Measurements from ENCODE around the gene KDSR. TPM values are rescaled to one million over a fixed set of nuclear protein-coding genes. Genes with fewer than 3 reads are reported as not detected.

The KDSR gene
- total RNA-seq, 4 donors from 2014 or later: 44.1 to 62.4 (median 54.8) TPM

- Histone ChIP-seq H3K9me3 (no peaks in the 10 kb centered on the region), H3K27me3 (no peaks in the 10 kb centered on the region), H3K27ac (peak overlapping the region in 3 of 4 donors; percentile 36 to 89 (median 81)), H3K4me3 (no peak overlapping the region), H3K4me1 (peaks cover 0 to 91% (median 47%) of the 10 kb centered on the region in 4 donors), H3K36me3 (no peaks in the 10 kb centered on the region)
- no peak for DNase-seq (ENCODE audit: low spot score in 2 of 2)
- WGBS, 2 donors: 39 to 46% methylated on average over 2 of the region's 2 CpGs
- TF ChIP-seq EP300 (IDR thresholded peaks at IDR 0.05) (no peak), CTCF (IDR thresholded peaks at IDR 0.05) (no peak), POLR2A (IDR thresholded peaks at IDR 0.05) (no peak)
These were observed 59.3 kb downstream of the KDSR start for GRCh38 chr18:63307551-63308200.

GRCh38 chr18:63306819-63307550 is 60.0 kb downstream of the KDSR start:
- WGBS, 2 donors: 53 to 69% methylated on average over 7 of the region's 7 CpGs
- H3K9me3 ChIP-seq: no peaks in the 10 kb centered on the region
- no peak for DNase-seq (ENCODE audit: low spot score in 2 of 2)
- H3K27me3 ChIP-seq: no peaks in the 10 kb centered on the region
- no peaks in the 10 kb centered on the region for H3K36me3 ChIP-seq
- peak overlapping the region in 2 of 4 donors; percentile 81 to 89 for H3K27ac ChIP-seq
- TF ChIP-seq EP300 (IDR thresholded peaks at IDR 0.05) (no peak), POLR2A (IDR thresholded peaks at IDR 0.05) (no peak), CTCF (IDR thresholded peaks at IDR 0.05) (no peak)
- H3K4me3 ChIP-seq: no peak overlapping the region
- peaks cover 0 to 91% (median 48%) of the 10 kb centered on the region in 4 donors for H3K4me1 ChIP-seq

- WGBS, 2 donors: 41 to 51% methylated on average over 6 of the region's 6 CpGs
These were observed 60.8 kb downstream of the KDSR start for GRCh38 chr18:63306249-63306648.

GRCh38 chr18:63303547-63303946 is 63.5 kb downstream of the KDSR start:
- peak overlapping the region in 3 of 4 donors; percentile 21 to 89 (median 81) for H3K27ac ChIP-seq
- H3K27me3 ChIP-seq: no peaks in the 10 kb centered on the region
- H3K4me1 ChIP-seq: peaks cover 0 to 96% (median 65%) of the 10 kb centered on the region in 4 donors
- no peaks in the 10 kb centered on the region for H3K9me3 ChIP-seq
- TF ChIP-seq EP300 (IDR thresholded peaks at IDR 0.05) (no peak), POLR2A (IDR thresholded peaks at IDR 0.05) (no peak), CTCF (IDR thresholded peaks at IDR 0.05) (no peak)
- no peaks in the 10 kb centered on the region for H3K36me3 ChIP-seq
- no peak overlapping the region for H3K4me3 ChIP-seq
- no peak for DNase-seq (ENCODE audit: low spot score in 2 of 2)
- WGBS, 2 donors: 76 to 80% methylated on average over 3 of the region's 3 CpGs

More at GRCh38 chr18:63306249-63306648, 60.8 kb downstream of the KDSR start:
- H3K4me1 ChIP-seq: peaks cover 0 to 91% (median 48%) of the 10 kb centered on the region in 4 donors
- no peak overlapping the region for H3K4me3 ChIP-seq
- no peak for DNase-seq (ENCODE audit: low spot score in 2 of 2)
- no peaks in the 10 kb centered on the region for H3K36me3 ChIP-seq
- no peaks in the 10 kb centered on the region for H3K27me3 ChIP-seq
- peak overlapping the region in 3 of 4 donors; percentile 17 to 89 (median 81) for H3K27ac ChIP-seq
- H3K9me3 ChIP-seq: no peaks in the 10 kb centered on the region
- TF ChIP-seq EP300 (IDR thresholded peaks at IDR 0.05): no peak
- TF ChIP-seq POLR2A (IDR thresholded peaks at IDR 0.05): no peak
- TF ChIP-seq CTCF (IDR thresholded peaks at IDR 0.05): no peak

All from tibial nerve (tissue), 4 donors.